Left lung (tissue), 10 donors: ENCODE data around the gene SLC6A3. TPM values are rescaled to one million over a fixed set of nuclear protein-coding genes. Genes with fewer than 3 reads are reported as not detected.

ENCODE experiments used
- ATAC-seq: fragments of 200-7000 bp; cut with Tn5 transposase; one replicate; pipeline ENCODE4 v1.9.1; 2020; ENCODE audit warnings: moderate library complexity
- DNase-seq, 4 donors: peaks; one replicate each; pipeline ENCODE4 v3.0.0-alpha.2; 2013 to 2020
- H3K27ac ChIP-seq, 2 donors: fragments of 200-600 bp; sonication (generic) in 1 of 2; one replicate each; pipeline versions ENCODE4 v1.5.0 to v1.8.0; 2020 to 2021
- H3K27me3 ChIP-seq, 2 donors: fragments of 200-600 bp; sonication (generic) in 1 of 2; one replicate each; pipeline versions ENCODE4 v1.5.0 to v1.8.0; 2020 to 2021
- H3K36me3 ChIP-seq, 2 donors: fragments of 200-600 bp; sonication (generic) in 1 of 2; one replicate each; pipeline versions ENCODE4 v1.5.0 to v1.8.0; 2020 to 2021
- H3K4me1 ChIP-seq, 2 donors: fragments of 200-600 bp; one replicate each; pipeline ENCODE4 v1.8.0; 2021
- H3K4me3 ChIP-seq, 2 donors: fragments of 200-600 bp; sonication (generic) in 1 of 2; one replicate each; pipeline versions ENCODE4 v1.5.0 to v1.8.0; 2020 to 2021; ENCODE audit warnings: mild to moderate bottlenecking in 1 of 2
- H3K9me3 ChIP-seq, 2 donors: fragments of 200-600 bp; sonication (generic) in 1 of 2; one replicate each; pipeline versions ENCODE4 v1.5.0 to v1.8.0; 2020 to 2021
- intact Hi-C, 2 donors: fragments of 100-400 bp; cut with DNase I; formaldehyde crosslinking; loops; one replicate each; pipeline versions ENCODE4 v1.11.2 to v1.14.2; 2022
- polyA plus RNA-seq, 6 donors: library from polyadenylated mRNA; unstranded; fragments of 120-200 nt; gene quantifications; one replicate each; pipeline ENCODE4 v1.2.1, GENCODE V29; 2013; ENCODE audit not compliant: insufficient read length in 6 of 6
- total RNA-seq, 2 donors: library from RNA; stranded (reverse); fragmentation: NEBNext Ultra II Directional; extraction: Animal tissue kit (Norgen Biotek cat#: 25700); gene quantifications; one replicate each; pipeline ENCODE4 v1.2.1, GENCODE V29; 2021
- TF ChIP-seq, protein P1 (sequence below), 2 donors: fragments of 200-600 bp; sonication (generic) in 1 of 2; IDR thresholded peaks; one replicate each; pipeline versions ENCODE4 v1.5.0 to v1.8.0; 2021; ENCODE audit warnings: antibody characterized with exemption in 2 of 2
- donor health status: DM: no; HTN: yes; CAD: no.
- donor health status: DM: no; HTN: no; CAD: no.

The SLC6A3 gene
- total and polyA plus RNA-seq, 8 donors, result 0.10 to 4.5 (median 2.8) TPM

DNA sequence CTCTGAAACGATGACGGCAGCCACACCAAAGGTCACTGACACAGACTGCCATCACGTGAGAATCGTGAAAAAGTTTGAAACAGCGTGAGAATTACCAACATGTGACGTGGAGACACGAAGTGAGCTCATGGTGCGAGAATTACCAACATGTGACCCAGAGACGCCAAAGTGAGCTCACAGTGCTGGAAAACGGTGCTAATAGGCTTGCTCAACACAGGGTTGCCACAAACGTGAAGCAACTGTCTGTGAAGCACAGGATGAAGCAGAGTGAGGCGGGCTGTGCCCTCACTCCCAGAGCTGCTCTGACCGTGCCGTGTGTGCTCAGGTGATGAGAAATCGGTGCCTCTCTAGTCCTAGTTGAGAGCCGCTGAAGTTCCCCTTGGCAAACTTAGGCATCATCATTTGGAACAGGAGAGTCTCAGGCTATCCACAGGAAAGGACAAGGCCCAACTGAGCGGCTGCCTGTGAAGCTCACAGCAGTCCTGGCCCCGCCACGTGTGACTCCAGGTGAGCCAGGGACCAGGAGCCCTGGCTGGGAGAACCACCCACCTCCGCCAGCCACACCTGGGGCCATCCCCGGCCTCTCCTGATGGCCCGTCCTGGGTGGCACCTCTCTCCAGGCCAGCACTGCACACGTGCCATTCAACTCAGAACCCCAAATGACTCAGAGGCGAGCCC lies 29.8 kb upstream of the SLC6A3 start:
- intact Hi-C loops, result no loop called here
- no peaks in the 10 kb centered on the region for H3K9me3 ChIP-seq
- H3K27ac ChIP-seq, result peak overlapping the region in 1 of 2 donors; percentile 75
- peaks cover 0 to 92% of the 10 kb centered on the region in 2 donors for H3K36me3 ChIP-seq
- H3K4me1 ChIP-seq, result peaks cover 0 to 52% of the 10 kb centered on the region in 2 donors
- no peaks in the 10 kb centered on the region for H3K27me3 ChIP-seq
- ATAC-seq (no peak), DNase-seq (peak in 2 of 4 donors; percentile 36 to 78)
- TF ChIP-seq, protein P1, sequence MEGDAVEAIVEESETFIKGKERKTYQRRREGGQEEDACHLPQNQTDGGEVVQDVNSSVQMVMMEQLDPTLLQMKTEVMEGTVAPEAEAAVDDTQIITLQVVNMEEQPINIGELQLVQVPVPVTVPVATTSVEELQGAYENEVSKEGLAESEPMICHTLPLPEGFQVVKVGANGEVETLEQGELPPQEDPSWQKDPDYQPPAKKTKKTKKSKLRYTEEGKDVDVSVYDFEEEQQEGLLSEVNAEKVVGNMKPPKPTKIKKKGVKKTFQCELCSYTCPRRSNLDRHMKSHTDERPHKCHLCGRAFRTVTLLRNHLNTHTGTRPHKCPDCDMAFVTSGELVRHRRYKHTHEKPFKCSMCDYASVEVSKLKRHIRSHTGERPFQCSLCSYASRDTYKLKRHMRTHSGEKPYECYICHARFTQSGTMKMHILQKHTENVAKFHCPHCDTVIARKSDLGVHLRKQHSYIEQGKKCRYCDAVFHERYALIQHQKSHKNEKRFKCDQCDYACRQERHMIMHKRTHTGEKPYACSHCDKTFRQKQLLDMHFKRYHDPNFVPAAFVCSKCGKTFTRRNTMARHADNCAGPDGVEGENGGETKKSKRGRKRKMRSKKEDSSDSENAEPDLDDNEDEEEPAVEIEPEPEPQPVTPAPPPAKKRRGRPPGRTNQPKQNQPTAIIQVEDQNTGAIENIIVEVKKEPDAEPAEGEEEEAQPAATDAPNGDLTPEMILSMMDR (IDR thresholded peaks at IDR 0.05), result no peak
- H3K4me3 ChIP-seq, result no peak overlapping the region

DNA sequence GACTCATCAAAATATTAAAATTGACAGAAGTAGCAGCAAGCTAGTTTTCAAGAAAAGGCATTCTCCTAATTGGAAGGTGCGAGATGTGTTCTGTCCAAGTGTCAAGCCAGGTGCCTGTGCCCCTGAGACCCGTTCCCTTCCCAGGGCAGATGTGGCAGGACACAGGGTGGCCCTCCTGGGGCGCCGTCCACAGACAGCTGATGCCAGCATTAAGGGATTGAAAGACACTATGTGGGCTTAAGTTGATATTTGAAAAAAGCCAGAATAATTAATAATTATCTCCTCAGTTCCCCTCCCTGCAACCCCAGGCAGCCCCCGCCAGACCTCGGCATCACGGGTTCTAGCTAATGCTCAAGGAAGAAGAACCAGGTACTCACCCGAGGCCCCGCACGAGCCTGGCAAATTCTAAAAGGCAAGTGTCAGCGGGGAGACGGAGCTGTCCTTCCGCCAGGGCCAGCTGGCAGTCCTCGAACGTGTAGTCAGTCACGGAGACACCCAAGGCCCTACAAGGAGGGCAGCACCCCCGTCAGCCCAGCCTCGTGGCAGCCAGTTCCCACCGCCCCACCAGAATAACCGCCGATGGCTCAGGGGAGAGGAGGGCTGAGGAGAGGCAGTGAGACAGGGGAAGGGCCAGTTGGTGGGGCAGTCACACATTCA lies 29.1 kb upstream of the SLC6A3 start:
- Histone ChIP-seq H3K4me1 (peaks cover 0 to 45% of the 10 kb centered on the region in 2 donors), H3K27me3 (no peaks in the 10 kb centered on the region), H3K9me3 (no peaks in the 10 kb centered on the region), H3K36me3 (peaks cover 0 to 97% of the 10 kb centered on the region in 2 donors), H3K4me3 (no peak overlapping the region), H3K27ac (peak overlapping the region in 1 of 2 donors; percentile 75)
- peak in 2 of 4 donors; percentile 36 to 73 for DNase-seq
- ATAC-seq, result no peak
- TF ChIP-seq, protein P1 (IDR thresholded peaks at IDR 0.05), result no peak
- intact Hi-C loops, result no loop called here

DNA sequence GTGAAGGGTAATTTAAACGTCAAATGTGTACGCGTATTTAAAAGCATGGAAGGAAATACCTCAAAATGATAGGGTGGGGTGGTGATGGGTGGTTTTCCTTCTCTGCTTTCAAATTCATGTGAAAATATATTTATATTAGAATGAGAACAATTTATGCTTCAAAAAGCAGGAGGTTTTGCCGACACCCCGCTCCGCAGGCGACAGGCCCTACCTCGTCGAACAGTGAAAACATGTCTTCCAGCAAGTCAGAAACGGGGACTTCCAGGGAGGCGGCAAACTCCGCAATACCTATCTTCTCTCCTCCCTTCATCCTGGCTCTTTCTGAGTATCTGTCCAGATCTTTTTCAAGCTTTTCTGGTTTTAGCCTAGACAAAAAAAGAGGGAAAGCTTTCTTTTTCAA lies 28.5 kb upstream of the SLC6A3 start:
- DNase-seq (peak in 1 of 4 donors; percentile 14), ATAC-seq (no peak)
- Histone ChIP-seq H3K36me3 (peaks cover 0 to 97% of the 10 kb centered on the region in 2 donors), H3K4me3 (no peak overlapping the region), H3K4me1 (peaks cover 0 to 39% of the 10 kb centered on the region in 2 donors), H3K27ac (no peak overlapping the region), H3K9me3 (no peaks in the 10 kb centered on the region), H3K27me3 (no peaks in the 10 kb centered on the region)
- intact Hi-C loops, result no loop called here
- TF ChIP-seq, protein P1 (IDR thresholded peaks at IDR 0.05), result no peak

DNA sequence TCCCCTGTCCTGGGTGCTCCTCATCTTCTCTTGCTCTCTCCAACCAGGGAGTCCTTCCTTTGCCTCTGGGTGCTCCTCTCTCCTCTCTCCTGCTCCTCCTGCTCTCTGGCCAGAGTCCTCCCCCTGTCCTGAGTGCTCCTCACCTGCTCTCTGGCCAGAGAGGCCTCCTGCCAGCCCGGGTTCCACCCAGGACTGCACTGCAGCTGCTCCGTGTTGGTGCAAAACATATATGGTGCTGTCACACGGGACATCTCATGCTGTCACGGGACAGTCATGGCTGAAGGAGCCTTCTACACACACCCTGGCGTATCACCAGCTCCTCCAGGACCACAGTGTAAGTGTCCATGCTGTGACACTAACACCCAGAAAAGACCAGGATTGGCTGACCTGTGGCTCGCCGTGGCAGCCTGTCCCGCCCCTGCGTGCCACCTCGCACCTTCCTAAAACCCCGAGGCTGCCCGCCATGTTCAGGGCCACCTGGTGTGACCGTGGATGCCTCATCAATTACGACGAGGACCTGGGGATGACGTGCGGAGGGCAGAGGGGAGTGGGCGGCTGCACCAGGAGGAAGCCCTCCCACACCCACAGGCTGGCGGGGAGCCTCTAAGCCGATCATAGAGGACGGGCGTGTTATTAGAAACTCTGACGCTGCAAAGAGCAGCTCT lies 27.9 kb upstream of the SLC6A3 start:
- no peaks in the 10 kb centered on the region for H3K9me3 ChIP-seq
- ATAC-seq, result no peak
- H3K36me3 ChIP-seq, result peaks cover 0 to 97% of the 10 kb centered on the region in 2 donors
- TF ChIP-seq, protein P1 (IDR thresholded peaks at IDR 0.05), result no peak
- peak in 2 of 4 donors; percentile 27 to 69 for DNase-seq
- peaks cover 0 to 33% of the 10 kb centered on the region in 2 donors for H3K4me1 ChIP-seq
- intact Hi-C loops, result no loop called here
- H3K27me3 ChIP-seq, result no peaks in the 10 kb centered on the region
- no peak overlapping the region for H3K4me3 ChIP-seq
- no peak overlapping the region for H3K27ac ChIP-seq
